Smooth muscle cell of trachea (primary cell): ENCODE data around the gene TLE4. TPM values are rescaled to one million over a fixed set of nuclear protein-coding genes. Genes with fewer than 3 reads are reported as not detected.

Experiments used
- total RNA-seq: library from RNA; depleted of rRNA; stranded (reverse); fragments of >200 nt; gene quantifications from 2 replicates; pipeline ENCODE4 v1.2.1, GENCODE V29; 2014

TLE4 gene
- total RNA-seq, result 11.9 and 13.1 TPM in 2 replicates

DNA sequence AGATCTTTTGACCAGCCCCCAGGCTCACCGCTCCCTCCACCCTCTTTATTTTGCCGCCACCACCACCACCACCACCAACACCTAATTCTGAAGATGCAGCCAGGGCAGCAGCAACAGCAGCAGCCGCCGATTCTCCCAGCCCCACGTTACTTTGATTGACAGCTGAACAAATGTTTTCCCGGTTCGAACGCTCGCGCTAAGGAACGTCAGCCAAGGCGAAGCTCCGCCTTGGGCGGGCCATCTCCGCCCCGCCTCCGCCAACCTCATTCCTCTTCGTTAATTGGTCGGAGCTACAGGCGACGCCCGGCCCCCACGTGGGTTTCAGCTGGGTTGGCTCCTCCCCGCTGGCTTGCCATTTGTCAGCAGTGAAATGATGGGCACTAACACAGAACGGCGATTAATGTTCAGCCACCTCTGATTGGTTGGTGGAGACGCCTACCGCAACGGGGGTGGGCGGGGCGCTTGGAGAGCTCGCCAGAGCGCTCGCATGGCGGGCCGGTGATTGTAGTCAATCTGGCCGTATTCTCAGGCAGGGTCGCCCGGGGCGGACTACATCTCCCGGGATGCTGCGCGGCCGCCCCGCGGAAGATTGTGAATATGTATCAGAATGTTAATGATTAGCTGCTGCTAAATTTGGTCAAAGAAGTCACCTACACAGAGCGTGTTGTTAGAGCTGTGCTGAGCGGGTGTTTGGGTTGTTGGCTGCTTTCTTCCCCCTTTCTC lies at the start of gene TLE4:
TSS of gene TLE4 (plus strand) at position 657 of the 723 bp plus-strand sequence. CDS start 826 bp downstream, outside the sequence.

